ENCODE data around the gene GADD45A. TPM values are rescaled to one million over a fixed set of nuclear protein-coding genes. Genes with fewer than 3 reads are reported as not detected.

The GADD45A gene
- polyA plus RNA-seq, 3 donors from 2014 or later, result 14.3 to 21.6 (median 18.5) TPM

DNA sequence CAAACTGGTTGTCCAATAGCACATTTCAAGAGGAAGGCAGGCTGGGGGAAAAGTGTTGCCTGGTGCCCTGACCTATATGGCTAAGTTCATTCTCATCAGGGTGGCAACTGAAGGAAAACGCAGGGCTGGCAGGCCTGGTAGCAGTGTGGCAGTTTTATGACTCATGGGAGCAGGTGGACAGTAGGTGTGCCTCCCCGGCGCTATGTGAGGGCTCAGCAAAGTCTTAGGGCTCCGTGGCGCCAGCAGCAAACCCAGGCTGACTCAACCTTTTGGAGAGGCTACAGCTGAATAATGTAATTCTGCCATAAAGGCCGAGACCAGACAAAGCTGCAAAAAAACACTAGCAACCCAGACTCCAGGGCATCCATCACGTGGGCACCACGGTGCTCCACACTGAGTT, 23.6 kb downstream of the GADD45A start:
- DNase-seq, result no peak
- Mint-ChIP-seq H3K9me3 (no peaks in the 10 kb centered on the region), H3K4me3 (no peak overlapping the region), H3K27me3 (ENCODE audit: low read depth in 3 of 3) (peaks cover 0 to 4% (median 2%) of the 10 kb centered on the region in 3 donors), H3K4me1 (no peaks in the 10 kb centered on the region), H3K27ac (no peak overlapping the region), H3K36me3 (no peaks in the 10 kb centered on the region)

DNA sequence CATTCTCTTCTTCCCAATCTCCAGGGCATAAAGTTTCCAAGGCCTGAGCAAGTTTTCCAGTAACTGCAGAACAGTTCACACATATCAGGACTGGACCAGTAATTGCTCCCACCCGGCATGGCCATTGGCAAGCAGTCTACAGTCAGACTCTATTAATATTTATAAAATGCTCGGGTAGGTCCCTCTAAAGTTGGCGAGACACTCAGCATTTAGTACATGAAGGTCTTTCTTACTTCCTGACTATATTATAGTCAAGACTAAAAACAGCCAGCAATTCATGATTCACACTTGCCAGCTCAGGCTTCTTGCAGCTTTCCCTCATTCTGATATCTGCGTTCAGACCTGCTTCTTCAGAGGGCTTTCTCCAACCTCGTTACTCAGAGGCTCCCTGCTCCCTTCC, 25.4 kb downstream of the GADD45A start:
- Mint-ChIP-seq H3K4me3 (no peak overlapping the region), H3K36me3 (no peaks in the 10 kb centered on the region), H3K27me3 (ENCODE audit: low read depth in 3 of 3) (peaks cover 0 to 7% (median 0%) of the 10 kb centered on the region in 3 donors), H3K27ac (no peak overlapping the region), H3K4me1 (no peaks in the 10 kb centered on the region), H3K9me3 (no peaks in the 10 kb centered on the region)
- DNase-seq, result no peak

DNA sequence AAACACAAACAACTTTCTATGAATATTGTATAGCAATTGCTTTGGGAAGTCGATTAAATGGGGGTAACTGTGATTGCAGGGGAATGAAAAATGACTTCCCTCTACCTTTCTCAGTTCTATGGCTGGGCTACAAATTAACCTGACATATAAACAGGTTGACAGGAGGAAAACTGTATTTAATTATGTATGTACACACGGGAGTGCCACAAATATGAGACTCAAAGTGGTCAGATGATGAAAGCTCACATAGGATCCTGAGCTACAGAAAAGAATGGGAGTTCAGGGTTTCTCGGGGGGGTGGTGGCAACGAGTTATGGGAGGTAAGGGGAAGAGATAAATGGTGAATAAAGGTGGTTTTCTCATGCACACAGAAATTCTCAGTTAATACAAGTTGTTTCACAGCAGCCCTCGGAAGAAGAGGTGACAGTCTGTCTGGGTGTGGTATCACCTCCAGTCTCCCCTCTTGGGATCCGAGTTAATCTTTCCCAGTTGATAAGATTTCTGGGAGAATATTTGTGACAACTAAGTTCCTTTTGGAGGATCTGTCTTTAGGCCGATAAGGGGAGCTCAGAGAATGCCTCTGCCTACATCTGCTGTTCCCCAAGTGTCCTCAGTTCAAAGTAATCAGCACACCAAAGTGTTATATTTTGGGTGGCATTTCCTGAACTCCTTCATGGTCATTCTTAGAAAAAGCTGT, 26.3 kb downstream of the GADD45A start:
- Mint-ChIP-seq H3K9me3 (no peaks in the 10 kb centered on the region), H3K4me3 (no peak overlapping the region), H3K36me3 (no peaks in the 10 kb centered on the region), H3K4me1 (no peaks in the 10 kb centered on the region), H3K27ac (no peak overlapping the region), H3K27me3 (ENCODE audit: low read depth in 3 of 3) (peaks cover 0 to 7% (median 0%) of the 10 kb centered on the region in 3 donors)
- DNase-seq, result no peak

DNA sequence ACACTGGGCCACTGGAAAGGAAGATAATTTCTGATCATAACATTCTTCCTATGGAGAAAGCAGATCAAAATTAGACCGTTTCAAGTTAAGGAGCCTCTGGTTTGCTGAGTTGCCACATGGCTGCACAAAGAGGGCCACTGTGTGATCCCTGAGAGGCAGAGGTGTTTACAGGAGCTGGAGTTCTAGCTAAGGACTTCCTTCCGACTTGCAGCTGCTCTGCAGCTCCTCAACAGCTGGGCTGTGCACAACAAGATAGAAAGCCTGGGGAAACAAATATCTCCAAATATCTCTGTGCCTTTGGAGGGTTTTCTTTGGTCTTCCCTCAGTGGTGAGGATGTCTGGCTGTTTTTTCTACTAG, 26.8 kb downstream of the GADD45A start:
- no peak for DNase-seq
- no peaks in the 10 kb centered on the region for H3K9me3 Mint-ChIP-seq
- H3K36me3 Mint-ChIP-seq, result no peaks in the 10 kb centered on the region
- no peak overlapping the region for H3K27ac Mint-ChIP-seq
- no peaks in the 10 kb centered on the region for H3K4me1 Mint-ChIP-seq
- H3K4me3 Mint-ChIP-seq, result no peak overlapping the region
- peaks cover 0 to 5% (median 0%) of the 10 kb centered on the region in 3 donors for H3K27me3 Mint-ChIP-seq (ENCODE audit: low read depth in 3 of 3)

DNA sequence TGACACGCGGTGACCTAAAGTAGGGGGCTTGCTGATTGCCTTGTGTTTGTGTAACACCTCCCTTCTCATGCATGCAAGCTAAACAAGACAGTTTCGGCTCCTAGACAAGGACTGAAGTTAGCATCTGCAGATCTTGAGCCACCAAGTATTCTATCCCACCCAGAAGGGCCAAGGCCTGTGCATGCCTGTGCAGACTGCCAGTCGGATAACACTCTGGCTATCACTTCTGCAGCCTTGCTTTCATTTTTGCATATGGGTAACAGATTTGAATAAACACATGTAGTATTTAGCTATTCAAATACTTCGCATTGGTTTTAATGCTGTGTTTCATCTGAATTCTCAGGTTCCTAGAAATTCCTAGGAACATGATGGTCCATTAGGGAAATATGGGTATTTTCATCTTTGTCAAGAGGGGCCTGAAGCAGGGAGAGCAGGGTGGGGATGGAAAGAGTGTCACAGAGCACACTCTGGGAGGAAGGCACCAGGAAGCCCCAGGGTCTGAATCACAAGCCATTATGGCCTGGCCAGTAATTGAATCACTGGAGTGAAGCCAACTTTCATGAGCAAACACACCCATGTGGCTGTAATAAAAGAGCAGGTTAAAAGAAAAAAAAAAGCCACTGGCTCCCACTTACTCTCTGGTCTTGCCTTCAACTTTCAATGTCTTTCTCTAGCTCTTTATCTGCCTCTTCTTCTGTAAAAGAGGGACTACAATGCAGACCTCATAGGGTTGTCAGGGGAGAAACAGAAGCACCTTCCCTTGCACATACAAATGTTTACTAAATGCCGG, 28.3 kb downstream of the GADD45A start:
- DNase-seq, result no peak
- H3K36me3 Mint-ChIP-seq, result no peaks in the 10 kb centered on the region
- H3K4me3 Mint-ChIP-seq, result no peak overlapping the region
- H3K27me3 Mint-ChIP-seq (ENCODE audit: low read depth in 3 of 3), result peaks cover 0 to 3% (median 0%) of the 10 kb centered on the region in 3 donors
- no peaks in the 10 kb centered on the region for H3K9me3 Mint-ChIP-seq
- H3K27ac Mint-ChIP-seq, result no peak overlapping the region
- H3K4me1 Mint-ChIP-seq, result no peaks in the 10 kb centered on the region

DNA sequence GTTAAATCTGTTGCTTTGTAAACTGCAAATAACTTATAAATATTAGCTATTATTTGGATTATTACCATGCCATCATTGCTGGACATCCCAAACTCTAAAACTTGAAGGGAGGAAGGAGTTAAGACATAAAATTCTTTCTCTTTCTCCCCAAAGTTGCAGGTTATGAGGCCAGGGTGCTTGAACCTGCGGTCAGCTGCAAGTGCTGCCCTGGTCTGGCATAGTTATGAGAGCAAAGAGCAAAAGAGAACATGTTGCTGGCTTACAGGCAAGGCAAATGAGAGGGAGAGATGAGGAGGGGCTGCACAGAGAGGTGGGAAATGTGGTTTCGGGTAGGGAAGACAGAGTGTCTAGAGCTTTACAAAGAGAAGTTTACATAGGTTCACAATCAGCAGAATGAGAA, 30.8 kb downstream of the GADD45A start:
- Mint-ChIP-seq H3K27ac (no peak overlapping the region), H3K9me3 (no peaks in the 10 kb centered on the region)
- no peak for DNase-seq

DNA sequence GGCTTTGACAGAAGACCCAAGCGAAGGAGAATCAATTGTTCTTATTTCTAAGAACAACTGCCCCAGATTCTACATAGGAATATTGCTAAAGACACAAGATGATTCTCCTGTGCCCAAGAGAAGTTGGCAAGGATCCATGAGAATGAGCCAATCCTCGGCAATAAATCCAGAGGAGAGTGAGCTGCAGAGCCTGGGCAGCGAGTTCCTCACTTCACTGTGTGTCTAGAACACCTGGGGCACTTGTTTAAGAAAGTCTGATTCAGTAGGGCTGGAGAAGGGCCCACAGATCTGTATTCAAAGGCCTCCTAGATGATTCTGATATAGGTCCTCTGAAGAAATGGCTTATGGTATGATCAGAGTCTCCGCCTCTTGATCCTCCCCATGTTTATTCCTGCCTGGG, 31.8 kb downstream of the GADD45A start:
- Mint-ChIP-seq H3K9me3 (no peaks in the 10 kb centered on the region), H3K27me3 (ENCODE audit: low read depth in 3 of 3) (peaks cover 0 to 5% (median 0%) of the 10 kb centered on the region in 3 donors), H3K27ac (no peak overlapping the region), H3K36me3 (no peaks in the 10 kb centered on the region), H3K4me3 (no peak overlapping the region), H3K4me1 (no peaks in the 10 kb centered on the region)
- DNase-seq, result no peak

More for the DNA sequence above, 30.8 kb downstream of the GADD45A start:
- no peaks in the 10 kb centered on the region for H3K4me1 Mint-ChIP-seq
- H3K27me3 Mint-ChIP-seq (ENCODE audit: low read depth in 3 of 3), result peaks cover 0 to 5% (median 0%) of the 10 kb centered on the region in 3 donors
- no peak overlapping the region for H3K4me3 Mint-ChIP-seq
- H3K36me3 Mint-ChIP-seq, result no peaks in the 10 kb centered on the region

DNA sequence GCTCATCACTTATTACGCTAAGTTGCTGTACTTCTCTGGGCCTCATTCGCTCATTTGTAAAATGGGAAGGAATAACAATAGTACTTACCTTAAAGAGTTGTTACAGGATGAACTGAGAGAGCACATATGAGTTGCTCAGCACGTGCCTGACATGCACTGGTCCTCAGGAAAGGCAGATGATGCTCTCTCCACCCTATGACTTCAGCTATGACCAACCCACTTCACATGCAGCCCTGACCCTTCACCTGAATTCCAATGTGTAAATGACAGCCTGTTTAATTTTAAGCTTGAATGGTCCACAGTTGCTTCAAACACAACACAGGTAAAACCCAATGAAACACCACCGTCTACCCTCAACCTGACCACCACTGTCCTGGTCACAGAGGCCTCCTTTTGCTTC, 32.9 kb downstream of the GADD45A start:
- no peaks in the 10 kb centered on the region for H3K36me3 Mint-ChIP-seq
- H3K27ac Mint-ChIP-seq, result no peak overlapping the region
- no peaks in the 10 kb centered on the region for H3K9me3 Mint-ChIP-seq
- no peaks in the 10 kb centered on the region for H3K4me1 Mint-ChIP-seq
- peaks cover 0 to 5% (median 0%) of the 10 kb centered on the region in 3 donors for H3K27me3 Mint-ChIP-seq (ENCODE audit: low read depth in 3 of 3)
- DNase-seq, result no peak
- no peak overlapping the region for H3K4me3 Mint-ChIP-seq

DNA sequence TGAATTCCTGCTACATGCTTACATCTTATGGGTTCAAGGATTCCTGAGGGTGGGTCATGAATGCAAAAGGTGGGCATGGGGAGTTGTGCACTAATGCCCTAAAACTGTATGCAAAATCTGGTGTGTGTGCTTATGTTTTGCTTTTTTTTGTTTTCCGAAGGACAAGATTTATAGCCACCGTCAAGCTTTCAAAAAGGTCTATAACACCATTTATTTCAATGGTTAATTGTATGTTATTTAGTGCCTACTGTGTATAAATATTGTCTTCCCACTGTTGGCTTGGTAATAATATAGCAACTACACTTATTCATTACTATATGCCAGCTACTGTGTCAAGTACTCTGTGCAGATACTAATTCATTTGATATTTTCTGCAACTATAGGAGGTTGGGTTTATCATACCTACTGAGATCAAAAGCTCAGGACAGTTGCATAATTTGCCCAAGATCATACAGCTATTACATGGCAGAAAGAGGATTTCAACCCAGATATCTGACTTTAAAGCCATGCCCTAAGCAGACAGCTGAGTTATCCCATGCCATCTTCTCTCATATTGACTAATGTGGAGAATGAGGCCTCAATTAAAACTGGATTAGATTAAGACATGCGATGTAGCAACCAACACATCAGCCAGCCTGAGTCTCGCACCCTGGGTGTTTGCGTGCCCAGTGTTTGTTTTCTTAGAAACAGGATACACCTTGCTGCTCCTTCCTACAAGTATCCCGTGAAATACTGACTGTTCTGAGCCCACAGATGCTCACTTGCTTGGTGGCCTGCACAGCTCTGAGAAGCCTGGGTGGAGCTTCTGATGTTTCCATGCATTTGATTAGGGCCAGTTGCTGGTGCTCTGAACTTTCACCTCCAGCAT, 34.6 kb downstream of the GADD45A start:
- no peaks in the 10 kb centered on the region for H3K4me1 Mint-ChIP-seq
- H3K36me3 Mint-ChIP-seq, result no peaks in the 10 kb centered on the region
- no peaks in the 10 kb centered on the region for H3K9me3 Mint-ChIP-seq
- no peak for DNase-seq
- H3K4me3 Mint-ChIP-seq, result no peak overlapping the region
- peaks cover 0 to 2% (median 0%) of the 10 kb centered on the region in 3 donors for H3K27me3 Mint-ChIP-seq (ENCODE audit: low read depth in 3 of 3)
- H3K27ac Mint-ChIP-seq, result no peak overlapping the region

DNA sequence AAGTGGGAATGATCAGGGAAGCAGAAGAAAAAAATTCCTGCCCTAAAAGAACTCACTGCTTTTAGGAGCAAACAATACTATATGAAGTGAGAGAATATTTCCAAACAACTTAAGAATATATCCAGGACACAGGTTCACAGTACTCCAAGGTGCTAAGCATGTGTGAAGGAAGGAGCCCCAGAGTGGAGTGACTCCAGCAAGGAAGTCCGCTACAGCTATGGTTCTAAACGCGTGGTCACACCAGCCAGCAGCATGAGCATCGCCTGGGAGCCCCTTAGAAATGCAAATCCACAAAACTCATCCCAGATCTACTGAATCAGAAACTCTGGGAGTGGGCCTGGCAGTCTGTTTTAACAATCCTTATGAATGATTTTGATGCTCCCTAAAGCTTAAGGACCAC, 36.1 kb downstream of the GADD45A start:
- Mint-ChIP-seq H3K27ac (no peak overlapping the region), H3K4me3 (no peak overlapping the region), H3K9me3 (no peaks in the 10 kb centered on the region), H3K36me3 (no peaks in the 10 kb centered on the region), H3K4me1 (no peaks in the 10 kb centered on the region), H3K27me3 (ENCODE audit: low read depth in 3 of 3) (peaks cover 0 to 2% (median 0%) of the 10 kb centered on the region in 3 donors)
- no peak for DNase-seq

DNA sequence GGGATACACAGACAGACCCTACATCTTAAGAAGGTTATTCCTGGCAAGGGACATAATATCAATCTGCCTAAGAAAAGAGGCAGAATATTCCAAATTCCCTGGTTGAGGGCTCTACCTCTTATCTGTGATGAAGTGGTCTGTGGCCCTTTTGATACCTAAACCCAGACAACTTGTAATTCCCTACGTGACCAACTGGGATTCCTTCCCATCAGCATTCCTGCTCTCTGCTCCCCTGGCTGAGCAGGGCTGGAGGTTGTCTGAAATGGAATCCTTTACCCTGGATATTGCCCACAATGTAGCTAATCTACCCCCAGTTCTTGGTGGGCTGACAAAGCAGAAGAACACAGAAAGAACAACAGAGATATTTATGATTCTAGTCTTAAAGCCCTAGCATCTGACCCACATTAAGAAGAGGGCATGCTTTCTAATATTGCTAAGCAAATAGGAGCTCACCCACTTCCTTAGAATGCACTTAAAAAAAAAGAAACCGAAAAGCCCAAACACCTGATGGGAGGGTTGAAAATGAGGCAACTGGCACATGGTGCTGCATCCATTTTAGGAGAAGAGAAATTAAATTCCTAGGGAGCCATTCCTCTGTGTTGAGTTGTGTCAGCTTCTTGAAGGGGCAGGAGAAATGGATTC, 36.8 kb downstream of the GADD45A start:
- Mint-ChIP-seq H3K4me3 (no peak overlapping the region), H3K27ac (no peak overlapping the region), H3K9me3 (no peaks in the 10 kb centered on the region), H3K36me3 (no peaks in the 10 kb centered on the region), H3K4me1 (no peaks in the 10 kb centered on the region), H3K27me3 (ENCODE audit: low read depth in 3 of 3) (peaks cover 0 to 2% (median 0%) of the 10 kb centered on the region in 3 donors)
- DNase-seq, result no peak

DNA sequence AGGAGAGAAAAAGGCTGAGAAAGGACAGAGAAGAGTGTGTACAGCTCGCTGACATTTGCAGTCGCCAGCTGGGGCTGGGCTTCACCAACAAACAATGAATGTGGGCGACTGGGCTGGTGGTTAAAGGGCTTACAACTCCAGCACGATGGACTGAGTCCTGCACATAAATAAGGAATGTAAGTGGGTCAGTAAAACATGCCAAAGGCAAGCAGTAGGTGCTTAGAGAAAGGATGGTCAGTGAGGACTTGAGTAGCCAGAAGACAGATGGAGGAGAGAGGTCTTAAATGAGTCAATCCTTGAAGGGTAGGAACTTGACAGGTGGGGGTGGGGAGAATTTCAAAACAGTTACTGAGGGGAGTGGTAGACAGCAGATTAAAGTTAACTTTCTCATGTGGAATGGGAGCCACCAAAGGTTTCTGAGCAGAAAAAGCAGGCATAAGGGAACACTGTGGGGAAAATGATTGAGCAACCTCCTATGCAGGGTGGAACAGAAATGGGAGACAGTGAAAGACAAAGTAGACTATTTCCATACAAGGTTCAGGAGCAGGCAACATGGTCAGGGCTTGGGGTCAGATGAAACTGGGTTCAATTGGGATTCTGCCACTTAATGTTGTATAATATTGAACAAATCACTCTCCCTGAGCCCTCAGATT, 37.4 kb downstream of the GADD45A start:
- Mint-ChIP-seq H3K27me3 (ENCODE audit: low read depth in 3 of 3) (peaks cover 0 to 2% (median 0%) of the 10 kb centered on the region in 3 donors), H3K36me3 (no peaks in the 10 kb centered on the region), H3K4me3 (no peak overlapping the region), H3K27ac (no peak overlapping the region), H3K4me1 (no peaks in the 10 kb centered on the region), H3K9me3 (no peaks in the 10 kb centered on the region)
- DNase-seq, result no peak

DNA sequence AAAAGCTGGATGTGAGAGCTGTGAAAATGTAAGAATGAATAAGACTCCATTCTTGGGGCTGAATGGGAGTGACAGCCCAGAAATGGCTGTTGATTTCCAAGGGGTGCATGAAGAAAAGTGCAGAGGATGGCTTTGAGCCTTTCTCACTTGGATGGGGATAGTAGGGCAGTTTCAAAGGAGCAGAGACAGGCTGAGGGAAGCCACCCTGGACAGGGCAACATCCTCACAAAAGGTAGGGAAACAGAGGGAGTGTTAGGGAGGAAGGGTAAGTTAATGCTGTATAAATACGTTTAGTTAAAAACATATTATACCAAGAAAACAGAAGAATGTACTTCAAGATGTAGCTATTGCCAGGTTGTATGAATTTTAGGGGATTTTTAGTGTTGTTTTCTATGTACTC, 38.1 kb downstream of the GADD45A start:
- no peak overlapping the region for H3K27ac Mint-ChIP-seq
- DNase-seq, result no peak

More for the DNA sequence above, 38.1 kb downstream of the GADD45A start:
- Mint-ChIP-seq H3K27me3 (ENCODE audit: low read depth in 3 of 3) (peaks cover 0 to 2% (median 0%) of the 10 kb centered on the region in 3 donors), H3K36me3 (no peaks in the 10 kb centered on the region), H3K4me1 (no peaks in the 10 kb centered on the region), H3K9me3 (no peaks in the 10 kb centered on the region), H3K4me3 (no peak overlapping the region)

Data from immature natural killer cell (primary cell).